SKM-1 (cell line): ENCODE measurements around the gene FGFBP1.
"Not testable (repeated sequence)": the region's sequence is repeated elsewhere in the genome, so short reads cannot be mapped to it uniquely, and the experiment has no call there.

ENCODE experiments used
- DNase-seq: peaks from one replicate; lab custom pipeline; 2025; ENCODE audit not compliant: unreplicated experiment; lab: John Stamatoyannopoulos, UW

The FGFBP1 gene

DNA sequence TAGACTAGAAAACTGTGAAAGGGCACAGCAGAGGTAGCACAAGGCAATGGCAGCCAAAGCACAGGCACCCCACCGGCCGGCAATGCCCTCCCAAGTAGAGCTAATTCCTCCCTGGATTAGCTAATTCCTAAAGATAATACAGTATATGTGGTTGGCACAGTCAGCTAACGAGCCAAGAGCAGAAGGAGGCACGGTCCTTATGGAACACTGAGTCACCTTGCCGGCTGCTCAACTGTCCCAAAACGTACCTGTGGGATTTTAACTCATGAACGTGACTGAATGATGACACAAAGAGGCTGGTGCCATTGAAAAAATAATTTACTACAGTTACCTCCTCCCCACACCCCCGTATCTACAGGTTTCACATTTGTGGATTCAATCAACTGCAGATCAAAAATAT lies 9.1 kb upstream of the FGFBP1 start:
- no peak for DNase-seq

DNA sequence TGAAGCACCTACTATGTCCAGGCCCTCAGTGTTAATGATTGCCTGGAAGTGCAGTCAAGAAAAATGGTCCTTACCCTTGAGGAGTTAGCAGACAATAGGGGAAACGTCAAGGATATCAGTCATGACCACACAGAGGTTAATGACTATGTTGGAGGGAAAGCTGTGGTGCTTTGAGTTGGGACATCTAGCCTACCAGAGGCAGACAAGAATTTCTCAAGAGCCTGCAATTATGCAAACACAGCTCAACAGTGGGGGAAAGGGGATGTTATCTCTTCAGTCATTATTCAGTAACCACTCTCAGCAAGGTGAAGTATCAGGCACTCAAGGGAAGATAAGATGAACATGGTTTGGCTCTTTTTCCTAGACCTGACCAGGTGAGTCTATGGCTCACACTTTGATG lies 7.0 kb upstream of the FGFBP1 start:
- DNase-seq: peak; percentile 87

DNA sequence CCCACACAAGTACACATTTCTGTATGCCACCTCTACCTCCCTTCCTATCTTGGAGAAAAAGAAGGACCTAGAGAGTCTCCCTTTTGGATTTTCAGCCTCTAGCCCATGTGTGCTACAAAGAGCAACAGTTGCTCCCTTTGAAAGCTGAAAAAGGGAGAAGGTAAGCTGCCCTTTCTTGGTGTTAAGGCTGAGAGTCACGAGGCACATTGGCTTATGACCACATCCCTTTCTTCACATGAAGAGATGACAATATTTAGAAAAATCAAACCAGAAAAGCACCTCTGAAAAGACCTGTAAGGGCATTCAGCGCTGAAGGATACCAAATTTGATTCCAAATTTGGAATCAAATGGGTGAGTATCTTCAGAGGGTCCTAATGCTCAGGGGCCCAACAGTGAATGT lies 6.4 kb upstream of the FGFBP1 start:
- no peak for DNase-seq

DNA sequence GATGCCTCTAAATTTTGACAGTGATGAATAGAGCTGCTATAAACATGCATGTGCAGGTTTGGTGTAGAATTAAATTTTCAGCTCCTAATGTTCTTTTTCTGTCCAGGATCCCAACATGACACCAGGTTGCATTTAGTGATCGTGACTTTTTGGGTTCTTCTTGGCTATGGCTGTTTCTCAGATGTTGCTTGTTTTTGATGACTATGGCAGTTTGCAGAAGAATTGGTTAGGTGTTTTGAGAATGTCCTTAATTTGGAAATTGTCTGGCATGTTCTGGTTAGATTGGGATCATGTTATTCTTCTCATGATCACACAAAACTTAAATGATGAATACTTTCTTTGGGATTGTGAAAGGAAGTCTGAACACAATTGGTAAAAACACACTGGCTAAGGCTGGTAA lies 3.7 kb upstream of the FGFBP1 start:
- no peak for DNase-seq

DNA sequence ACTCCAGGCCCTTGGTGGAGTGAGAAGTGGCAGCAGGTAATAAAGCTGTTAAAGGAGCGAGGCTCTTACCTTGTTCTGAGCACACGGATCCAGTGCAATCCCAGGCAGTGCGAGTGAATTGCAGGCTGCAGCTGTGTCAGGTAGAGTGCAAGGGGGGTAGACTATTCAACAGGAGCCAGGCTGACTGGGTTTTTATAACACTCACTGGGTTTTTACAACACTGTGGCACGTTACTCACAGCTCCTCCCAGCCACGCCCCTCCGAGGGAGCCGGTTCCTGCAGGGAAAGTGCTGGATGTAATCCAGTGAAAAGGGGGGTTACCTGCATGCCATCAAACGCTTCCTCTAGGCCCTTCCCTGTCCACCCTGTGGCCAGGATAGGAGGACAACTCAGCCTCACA lies 358 bp downstream of the FGFBP1 start:
- no peak for DNase-seq

DNA sequence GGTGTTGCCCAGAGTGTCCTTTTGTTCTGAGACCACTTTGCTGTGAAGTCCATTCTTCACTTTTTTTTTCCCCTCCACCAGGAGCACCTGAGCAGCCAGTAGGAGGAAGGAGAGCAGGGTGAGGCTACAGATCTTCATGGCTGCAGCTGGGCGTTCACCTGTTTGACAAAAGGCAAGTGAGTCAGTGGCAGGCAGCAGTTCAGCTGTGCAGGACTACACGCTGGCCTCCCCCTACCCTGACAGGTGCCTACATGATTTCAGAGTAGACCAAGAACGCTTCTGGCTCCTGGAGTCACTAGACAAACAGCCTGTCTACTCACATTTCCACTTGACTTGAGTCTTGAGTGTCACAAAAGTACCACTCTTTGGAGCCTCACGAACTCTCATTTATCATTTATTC lies 2.0 kb downstream of the FGFBP1 start:
- no peak for DNase-seq

DNA sequence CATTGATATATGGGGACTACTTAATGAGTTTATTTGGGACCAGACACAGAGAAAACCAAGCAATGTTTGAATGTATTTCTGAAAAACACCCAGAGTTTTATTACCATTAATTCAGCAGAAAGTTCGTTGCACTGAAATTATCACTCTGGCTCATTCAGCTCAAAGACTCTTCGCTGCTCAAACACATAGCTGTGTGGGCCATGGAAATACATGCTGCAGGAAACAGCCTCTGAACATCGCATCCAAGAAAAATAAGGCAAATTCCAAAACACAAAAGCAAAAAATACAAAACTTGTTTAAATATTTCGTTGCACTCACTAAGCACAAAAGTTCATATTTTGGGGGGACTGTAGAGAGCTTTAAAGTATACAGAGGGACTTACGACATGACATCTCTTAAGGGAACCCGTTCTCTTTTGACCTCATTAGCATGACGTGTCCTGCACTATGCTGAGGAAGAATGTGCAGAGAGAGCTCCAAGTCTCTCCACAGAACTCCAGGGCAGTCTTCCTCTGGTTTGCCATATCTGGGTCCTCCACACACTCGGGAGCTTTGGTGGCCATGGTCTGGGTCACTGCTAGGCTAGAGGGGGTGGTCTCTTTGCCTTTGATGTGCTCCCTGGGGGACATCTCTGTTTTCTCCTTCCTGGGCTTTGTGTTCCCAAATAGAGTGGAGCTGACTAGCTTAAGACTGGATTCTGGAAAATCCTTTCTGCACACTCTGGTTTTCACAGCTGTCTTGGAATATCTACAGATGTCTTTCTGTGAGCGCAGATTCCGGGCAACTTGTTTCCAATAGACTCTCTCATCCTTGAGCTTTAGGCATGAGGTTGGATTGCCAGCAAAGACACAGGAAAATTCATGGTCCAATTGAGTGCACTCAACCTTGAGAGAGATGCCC lies 2.8 kb downstream of the FGFBP1 start:
- DNase-seq: no peak

DNA sequence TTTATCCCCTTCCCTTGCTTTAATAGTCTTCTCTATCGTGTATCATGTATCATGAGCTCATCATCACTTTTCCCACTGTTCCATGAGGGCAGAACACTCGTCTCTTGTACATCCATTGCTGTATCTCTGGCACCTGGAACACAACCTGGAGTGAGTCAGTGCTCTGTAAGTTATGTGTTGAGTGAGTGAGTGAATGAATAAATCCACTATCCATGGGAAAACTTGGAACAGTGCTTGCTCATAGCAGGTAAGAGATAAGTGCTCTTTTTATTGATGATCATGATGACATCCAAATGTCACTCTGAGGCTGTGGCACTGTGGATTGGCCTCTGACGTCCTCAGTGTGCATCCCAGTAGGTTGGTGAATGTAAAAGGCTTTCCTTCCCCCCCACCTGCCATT lies 4.3 kb downstream of the FGFBP1 start:
- DNase-seq: no peak

DNA sequence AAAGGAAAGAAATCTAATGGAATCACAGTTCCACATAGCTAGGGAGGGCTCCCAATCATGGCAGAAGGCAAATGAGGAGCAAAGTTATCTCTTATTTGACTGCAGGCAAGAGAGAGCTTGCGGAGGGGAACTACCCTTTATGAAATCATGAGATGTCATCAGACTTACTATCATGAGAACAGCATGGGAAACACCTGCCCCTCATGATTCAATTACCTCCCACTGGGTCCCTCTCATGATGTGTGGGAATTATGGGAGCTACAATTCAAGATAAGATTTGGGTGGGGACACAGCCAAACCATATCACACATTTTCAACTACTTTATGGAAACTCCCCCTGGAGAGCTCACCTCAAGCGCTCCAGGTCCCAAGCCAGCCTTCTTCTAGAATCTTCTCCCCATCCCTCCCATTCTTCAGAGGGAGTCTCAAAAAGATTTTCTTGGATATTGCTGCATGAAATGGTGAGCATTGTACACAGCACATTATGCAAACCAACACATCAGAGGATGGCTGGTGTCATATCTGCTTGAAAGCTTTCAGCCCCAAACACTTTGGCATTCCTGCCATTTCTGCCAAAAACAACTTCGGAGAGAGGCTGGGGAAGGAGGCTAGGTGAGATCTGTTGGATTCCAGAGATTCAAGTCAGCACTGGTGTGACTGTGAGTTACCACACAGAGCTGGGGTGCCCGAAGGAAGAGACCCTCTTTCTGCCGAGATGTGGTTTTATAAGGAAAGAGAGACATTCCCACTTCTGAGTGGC lies 6.9 kb downstream of the FGFBP1 start:
- no peak for DNase-seq

DNA sequence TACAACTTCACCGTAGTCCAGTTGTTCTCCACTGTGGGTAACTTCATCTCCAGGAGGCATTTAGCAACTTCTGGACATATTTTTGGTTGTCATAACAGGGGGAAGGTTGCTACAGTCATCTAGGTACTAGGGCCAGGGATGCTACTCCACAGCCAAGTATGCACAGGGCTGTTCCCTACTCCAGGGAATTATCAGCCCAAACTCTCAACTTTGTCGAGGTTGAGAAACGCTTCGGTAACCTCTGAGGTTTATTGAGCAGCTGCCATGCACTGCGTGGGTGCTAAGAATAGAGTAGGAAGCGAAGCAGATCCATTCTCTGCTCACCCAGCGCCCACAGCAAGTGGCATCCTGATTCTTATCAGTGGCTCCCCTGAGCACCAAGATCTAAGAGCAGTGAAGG lies 8.2 kb downstream of the FGFBP1 start:
- DNase-seq: no peak

DNA sequence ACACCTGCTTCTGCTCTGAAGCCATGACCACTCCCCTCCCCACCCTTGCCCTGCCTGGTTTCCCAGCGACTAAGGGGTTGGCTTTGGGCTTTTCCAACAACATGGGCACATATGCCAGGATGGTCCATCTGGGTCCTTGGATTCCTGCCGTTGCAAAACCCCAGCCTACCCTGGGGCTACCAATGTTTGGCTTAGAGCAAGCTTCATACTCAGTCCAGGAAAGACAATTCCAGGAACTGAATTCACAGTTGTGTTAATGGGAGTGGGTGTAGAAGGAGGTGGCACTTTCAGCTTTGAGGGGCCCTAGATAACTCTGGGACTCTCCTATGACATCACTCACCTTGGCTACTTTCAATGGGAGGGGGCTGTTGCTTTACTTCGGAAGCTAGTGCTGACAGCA lies 9.0 kb downstream of the FGFBP1 start:
- DNase-seq: no peak

DNA sequence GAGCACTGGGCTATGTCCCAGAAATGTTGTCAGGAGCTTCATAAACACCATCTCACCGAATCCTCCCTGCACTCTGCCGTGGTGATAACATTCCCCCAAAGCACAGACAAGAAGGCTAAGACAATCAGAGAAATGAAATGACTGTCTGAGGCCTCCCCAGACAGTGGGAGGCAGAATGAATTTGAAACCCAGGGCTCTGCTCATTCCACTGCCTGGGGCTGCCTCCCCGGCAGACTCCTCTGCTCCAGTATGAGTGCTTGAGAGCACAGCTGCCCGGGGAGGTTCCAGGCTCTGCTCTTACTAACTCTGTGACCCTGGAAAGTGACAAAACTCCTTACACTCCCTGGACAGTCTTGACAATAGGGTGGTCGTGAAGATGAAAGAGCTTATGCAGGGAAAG lies 9.7 kb downstream of the FGFBP1 start:
- DNase-seq: no peak

DNA sequence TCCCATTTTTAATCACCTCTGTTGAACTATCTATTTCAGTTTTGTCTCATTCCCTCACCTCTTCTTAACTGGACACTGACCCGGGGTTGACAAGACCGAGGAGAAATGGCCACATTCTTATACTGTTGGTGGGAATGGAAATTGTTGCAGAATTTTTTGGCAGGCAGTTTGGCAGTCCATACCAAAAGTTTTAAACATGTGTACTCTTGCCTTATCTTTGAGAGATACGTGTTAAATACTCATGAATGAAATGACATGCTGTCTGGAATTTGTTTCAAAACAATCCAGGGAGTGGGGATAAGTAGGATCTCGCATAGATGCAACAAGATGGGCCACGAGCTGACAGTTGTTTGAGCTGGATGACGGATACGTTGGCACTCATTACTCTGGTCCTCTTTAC lies 12.1 kb downstream of the FGFBP1 start:
- no peak for DNase-seq

DNA sequence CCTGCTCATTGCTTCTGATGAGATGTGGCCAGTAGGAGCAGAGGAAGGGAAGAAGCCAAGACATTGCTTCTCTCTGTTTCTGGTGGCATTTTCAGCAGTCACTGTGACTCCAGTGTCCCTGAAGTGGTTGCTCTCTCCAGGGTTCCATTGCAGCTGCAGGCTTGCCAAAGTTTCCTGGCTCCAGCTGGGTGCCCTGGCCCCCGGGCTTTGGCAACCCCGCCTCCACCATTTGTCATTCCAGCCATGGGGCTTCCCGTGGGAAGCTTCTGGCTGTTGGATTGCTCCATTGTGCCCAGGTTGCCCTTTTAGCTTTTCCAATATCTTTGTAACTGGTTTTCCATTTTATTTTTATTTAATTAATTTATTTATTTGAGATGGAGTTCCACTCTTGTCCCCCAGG lies 12.7 kb downstream of the FGFBP1 start:
- DNase-seq: no peak

DNA sequence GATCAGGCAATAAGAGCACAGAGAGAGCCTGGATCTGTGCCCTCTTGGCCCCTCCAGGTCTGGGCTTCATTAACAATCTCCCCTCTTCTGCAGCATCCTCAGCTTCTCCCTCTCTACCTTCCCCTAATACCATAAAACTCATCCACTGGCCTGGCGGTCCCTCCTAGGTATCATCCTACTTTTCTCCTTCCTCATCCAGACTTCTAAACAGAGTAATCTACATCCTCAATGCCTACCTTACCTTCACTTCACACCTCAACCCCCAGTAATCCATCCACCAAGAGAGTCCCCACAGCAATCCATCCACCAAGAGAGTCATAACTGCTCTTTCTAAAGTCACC lies 17.0 kb downstream of the FGFBP1 start:
- DNase-seq: no peak

DNA sequence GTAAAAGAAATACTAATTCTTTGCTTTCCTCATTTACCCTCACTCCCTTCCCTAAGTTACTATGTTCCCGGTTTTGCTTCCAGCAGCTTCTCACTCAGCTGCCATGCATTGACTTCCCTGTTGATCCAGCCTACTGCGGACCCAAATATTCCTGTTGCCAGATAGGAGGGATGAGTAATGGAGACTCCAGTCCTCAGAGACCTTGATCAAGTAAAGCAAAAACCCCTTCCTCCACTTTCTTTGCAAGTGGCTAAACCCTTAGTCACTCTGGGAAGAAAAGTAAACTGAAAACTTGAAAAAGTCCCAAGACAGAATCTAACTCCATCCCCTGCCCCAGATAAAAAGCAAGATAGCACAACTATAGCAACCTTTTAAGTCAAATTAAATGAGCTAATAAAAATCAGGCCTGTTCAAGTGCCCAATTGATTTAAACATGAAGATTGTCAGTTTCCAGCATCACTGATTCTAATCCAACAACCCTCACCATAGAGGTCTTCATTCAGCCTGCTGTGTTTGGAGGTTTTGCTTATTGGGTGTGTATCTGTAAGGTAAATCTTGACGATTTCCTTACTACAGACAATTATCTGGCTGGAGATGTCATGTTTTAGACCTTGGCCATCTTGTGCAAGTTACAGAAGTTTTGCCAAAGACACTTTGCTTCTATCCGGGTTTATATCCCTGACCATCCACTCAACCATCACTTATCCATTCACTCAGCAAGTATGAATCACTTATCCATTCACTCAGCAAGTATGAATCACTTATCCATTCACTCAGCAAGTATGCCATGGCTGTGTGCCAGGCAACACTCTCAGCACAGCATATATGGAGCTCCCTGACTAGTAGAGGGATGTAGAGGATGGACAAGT lies 17.6 kb downstream of the FGFBP1 start:
- DNase-seq: no peak

DNA sequence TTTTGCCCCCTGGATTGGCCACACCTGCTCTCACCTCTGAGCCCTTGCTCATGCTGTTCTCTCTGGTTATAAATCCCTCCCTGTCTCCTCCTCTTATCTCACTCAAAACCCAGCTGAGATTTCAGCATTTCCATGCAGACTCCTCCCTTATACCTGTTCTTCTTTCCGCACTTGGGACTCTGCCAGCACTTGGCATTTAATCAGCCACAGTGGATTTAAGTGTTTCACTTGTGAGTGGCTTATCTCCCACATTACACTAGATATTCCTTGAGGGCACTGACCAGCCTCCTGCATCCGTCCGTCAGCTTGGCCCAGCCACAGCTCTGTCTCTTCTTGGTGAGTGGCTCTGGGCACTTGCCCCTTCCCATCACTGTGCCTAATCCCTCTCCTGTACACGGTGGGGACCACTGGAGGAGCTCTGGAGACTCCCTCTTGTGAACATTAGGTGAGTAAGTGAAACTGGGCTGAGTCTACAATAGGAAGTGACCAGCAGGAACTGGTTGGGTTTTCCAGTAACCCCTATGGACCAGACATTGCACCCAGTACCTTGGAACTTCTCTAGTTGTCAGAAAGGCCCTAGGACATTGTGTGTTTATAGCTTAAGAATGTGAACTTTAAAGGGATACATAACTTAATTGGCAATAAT lies 19.9 kb downstream of the FGFBP1 start:
- no peak for DNase-seq

DNA sequence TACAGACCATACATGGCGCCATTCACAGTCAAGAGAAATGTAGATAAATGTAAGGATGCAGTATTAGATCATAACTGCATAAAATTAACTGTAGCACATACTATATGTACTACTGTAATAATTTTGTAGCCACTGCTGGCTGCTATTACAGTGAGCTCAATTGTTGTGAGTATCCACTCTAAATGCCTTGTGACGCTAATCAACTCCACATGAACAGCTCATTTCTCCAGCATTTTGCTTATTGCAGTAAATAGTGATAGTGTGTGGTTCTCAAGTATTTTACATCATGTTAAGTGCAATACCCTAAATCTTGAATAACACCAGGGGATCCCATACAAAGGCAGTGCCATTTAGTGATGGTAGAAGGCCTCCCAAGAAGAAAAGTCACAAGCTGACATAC lies 21.2 kb downstream of the FGFBP1 start:
- no peak for DNase-seq

DNA sequence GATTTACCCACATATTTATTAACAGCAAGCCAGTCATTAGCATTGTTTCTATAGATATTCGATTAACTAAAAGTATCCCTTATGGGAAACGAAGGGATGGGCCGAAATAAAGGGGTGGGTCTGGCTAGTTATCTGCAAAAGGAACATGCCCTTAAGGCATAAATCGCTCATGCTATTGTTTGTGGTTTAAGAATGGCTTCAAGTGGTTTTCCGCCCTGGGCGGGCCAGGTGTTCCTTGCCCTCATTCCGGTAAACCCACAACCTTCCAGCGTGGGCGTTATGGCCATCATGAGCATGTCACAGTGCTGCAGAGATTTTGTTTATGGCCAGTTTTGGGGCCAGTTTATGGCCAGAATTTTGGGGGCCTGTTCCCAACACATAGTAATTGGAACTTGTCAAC lies 22.2 kb downstream of the FGFBP1 start:
- not testable (repeated sequence) for DNase-seq

DNA sequence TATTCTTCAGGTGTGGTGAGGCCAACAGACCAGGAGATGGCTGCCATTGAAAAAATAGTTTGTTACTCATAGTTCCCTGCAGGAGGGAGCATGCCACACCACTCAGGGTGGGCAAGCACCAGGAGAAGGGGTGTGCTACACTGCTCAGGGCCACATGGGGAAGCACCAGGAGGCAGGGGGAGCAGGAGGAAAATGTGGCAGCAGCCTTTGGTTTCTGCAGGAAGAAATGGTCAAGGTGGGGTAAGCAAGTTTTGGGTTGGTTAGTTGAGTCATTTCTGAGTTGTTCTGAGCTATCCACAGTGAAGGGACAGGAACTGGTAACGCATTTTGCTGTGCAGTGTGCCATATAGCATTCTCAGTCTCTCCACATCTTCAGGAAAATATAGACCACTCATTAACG lies 23.8 kb downstream of the FGFBP1 start:
- no peak for DNase-seq

DNA sequence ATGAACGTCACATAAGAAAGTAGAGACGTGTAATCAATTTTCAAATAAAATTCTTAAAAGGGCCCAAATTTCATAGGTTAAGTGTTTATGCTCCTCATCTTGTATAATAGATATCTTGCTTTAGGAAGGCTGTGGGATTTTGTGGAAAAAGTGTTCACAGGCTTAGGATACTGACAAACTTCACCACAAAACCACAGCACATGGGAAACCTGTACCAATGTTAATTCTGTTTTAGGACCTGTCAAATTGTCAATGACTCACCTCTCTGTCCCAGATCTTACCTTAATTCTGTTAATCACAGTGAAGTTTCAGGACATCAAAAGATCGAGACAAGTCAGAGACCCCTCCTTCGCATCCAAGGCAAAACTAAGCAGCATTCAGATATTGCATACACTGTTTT lies 24.2 kb downstream of the FGFBP1 start:
- DNase-seq: no peak
